Islet of Langerhans (tissue), 1 donor: Measurements from ENCODE around the gene KCTD15.

Experiments
- FAIRE-seq: peaks from one replicate; lab custom pipeline; 2011; peaks lifted over from hg19 to GRCh38; lab: Jason Lieb, UNC

The KCTD15 gene

DNA sequence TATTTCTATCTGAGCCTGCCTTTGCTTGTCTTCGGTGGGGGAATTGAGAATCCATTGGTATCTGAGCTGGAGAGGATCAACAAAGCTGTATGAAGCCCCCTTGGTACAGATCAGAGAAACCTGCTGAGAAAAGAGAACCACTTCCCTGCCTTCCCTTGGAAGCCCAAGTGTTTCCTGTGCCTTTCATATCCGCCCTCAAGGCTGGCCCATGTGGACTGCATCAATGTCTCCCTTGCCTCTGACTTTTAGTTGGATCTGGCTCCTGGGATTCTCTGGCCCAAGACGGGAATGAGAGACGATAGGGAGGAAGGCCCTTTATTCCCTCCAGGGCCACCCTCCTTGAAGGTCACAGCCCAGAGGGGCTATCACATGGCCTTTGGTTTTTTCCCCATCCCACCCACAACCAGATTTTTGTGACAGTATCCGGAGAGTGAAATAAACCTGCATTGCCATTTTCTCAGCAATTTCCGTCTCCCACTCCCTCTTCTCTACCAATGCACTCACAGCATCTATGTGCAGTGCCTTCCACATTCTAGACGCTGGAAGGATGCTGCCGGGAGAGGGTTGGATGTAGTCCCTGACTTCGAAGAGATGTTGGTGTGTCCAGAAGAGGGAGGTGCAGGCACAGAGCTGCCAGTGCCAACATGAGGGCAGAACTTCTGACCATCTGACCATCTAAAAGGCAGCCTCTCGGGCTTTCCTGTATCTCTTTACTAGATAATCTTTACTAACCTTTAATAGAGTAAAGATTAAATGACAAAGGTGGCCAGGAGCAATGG lies 63.8 kb downstream of the KCTD15 start:
- no peak for FAIRE-seq

DNA sequence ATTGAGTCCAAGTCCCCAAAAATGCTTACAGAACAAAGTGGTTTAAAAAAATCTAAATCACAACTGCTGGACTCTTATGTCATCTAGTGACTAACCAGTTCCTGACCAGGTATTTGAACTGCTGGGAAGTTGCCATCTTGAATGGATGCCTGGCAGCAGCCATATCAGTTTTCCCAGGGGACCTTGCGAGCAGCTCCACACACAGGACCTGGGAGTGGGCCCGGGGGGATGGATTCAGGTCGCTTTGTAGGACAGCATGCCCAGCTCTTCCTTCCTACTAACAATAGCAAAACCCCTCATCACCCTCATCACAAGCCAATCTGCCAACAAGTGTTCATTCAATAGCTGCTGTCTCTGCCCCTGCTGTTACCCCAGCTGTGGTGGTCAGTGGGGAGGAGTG lies 65.3 kb downstream of the KCTD15 start:
- FAIRE-seq, result no peak

- no peak for FAIRE-seq
Measured at GRCh38 chr19:33862981-33863380, 66.3 kb downstream of the KCTD15 start.

GRCh38 chr19:33863436-33863835 lies 66.8 kb downstream of the KCTD15 start:
- FAIRE-seq, result no peak

DNA sequence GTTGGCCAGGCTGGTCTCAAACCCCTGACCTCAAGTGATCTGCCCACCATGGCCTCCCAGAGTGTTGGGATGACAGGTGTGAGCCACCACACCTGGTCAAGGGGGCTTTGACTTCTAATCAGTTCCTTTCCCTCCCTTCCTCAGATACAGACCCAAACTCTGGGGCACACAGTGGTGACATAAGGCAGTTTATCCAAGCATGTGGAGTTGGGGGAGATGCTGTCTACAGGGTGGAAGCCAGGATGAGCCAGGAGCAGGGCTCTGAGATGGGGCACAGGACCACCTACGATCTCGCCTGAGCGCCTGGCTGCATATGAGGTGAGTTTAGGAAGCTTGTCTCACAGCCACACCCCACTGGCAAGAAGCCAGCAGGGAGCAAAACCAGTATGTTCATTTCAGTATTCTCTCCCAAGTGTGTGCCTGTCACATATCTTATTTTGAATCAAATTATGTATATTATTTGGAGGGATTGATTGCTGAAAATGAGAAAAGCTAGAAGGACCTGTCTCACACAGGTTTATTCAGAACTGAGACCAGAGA lies 67.7 kb downstream of the KCTD15 start:
- no peak for FAIRE-seq

GRCh38 chr19:33865306-33865705 lies 68.6 kb downstream of the KCTD15 start:
- FAIRE-seq, result no peak
